HG03159 (cell line): ENCODE results near the gene XKR3.
"Not testable (repeated sequence)": the region's sequence is repeated elsewhere in the genome, so short reads cannot be mapped to it uniquely, and the experiment has no call there.

Source experiments
- ATAC-seq: cut with Tn5 transposase; IDR thresholded peaks from one replicate; pipeline ENCODE4 v1.9.1; 2021; ENCODE audit warnings: mild to moderate bottlenecking, moderate library complexity; ENCODE audit not compliant: unreplicated experiment

XKR3 gene

GRCh38 chr22:16806401-16806800, 18.8 kb downstream of the XKR3 start:
- ATAC-seq = no peak

- no peak for ATAC-seq
Observed at GRCh38 chr22:16804882-16805281, 20.3 kb downstream of the XKR3 start.

- ATAC-seq = no peak
Observed at GRCh38 chr22:16803255-16803917, 21.8 kb downstream of the XKR3 start.

- no peak for ATAC-seq
Observed at GRCh38 chr22:16801571-16801970, 23.6 kb downstream of the XKR3 start.

- ATAC-seq = no peak
Observed at GRCh38 chr22:16801088-16801487, 24.1 kb downstream of the XKR3 start.

GRCh38 chr22:16800358-16800757, 24.9 kb downstream of the XKR3 start:
- no peak for ATAC-seq

- not testable (repeated sequence) for ATAC-seq
Observed at GRCh38 chr22:16795504-16795903, 29.7 kb downstream of the XKR3 start.

- ATAC-seq = no peak
Observed at GRCh38 chr22:16793831-16794230, 31.4 kb downstream of the XKR3 start.

- ATAC-seq = no peak
Observed at GRCh38 chr22:16789860-16790493, 35.2 kb downstream of the XKR3 start.

GRCh38 chr22:16783930-16784354, 41.3 kb downstream of the XKR3 start:
- ATAC-seq = no peak

GRCh38 chr22:16783453-16783852, 41.8 kb downstream of the XKR3 start:
- ATAC-seq = no peak

GRCh38 chr22:16781764-16782329, 43.4 kb downstream of the XKR3 start:
- ATAC-seq = no peak

GRCh38 chr22:16781074-16781763, 44.0 kb downstream of the XKR3 start:
- no peak for ATAC-seq

- ATAC-seq = no peak
Observed at GRCh38 chr22:16777284-16777924, 47.8 kb downstream of the XKR3 start.

- ATAC-seq = no peak
Observed at GRCh38 chr22:16776080-16776479, 49.1 kb downstream of the XKR3 start.

- no peak for ATAC-seq
Observed at GRCh38 chr22:16774911-16775500, 50.2 kb downstream of the XKR3 start.

- not testable (repeated sequence) for ATAC-seq
Observed at GRCh38 chr22:16771569-16771968, 53.6 kb downstream of the XKR3 start.

- ATAC-seq = not testable (repeated sequence)
Observed at GRCh38 chr22:16767927-16768326, 57.3 kb downstream of the XKR3 start.

GRCh38 chr22:16762224-16762623, 63.0 kb downstream of the XKR3 start:
- ATAC-seq = not testable (repeated sequence)

- not testable (repeated sequence) for ATAC-seq
Observed at GRCh38 chr22:16760416-16760815, 64.8 kb downstream of the XKR3 start.

GRCh38 chr22:16749282-16749681, 75.9 kb downstream of the XKR3 start:
- ATAC-seq = not testable (repeated sequence)
